Astrocyte of the cerebellum (primary cell): Measurements from ENCODE around the gene SNX14.
"Not testable (repeated sequence)": the region's sequence is repeated elsewhere in the genome, so short reads cannot be mapped to it uniquely, and the experiment has no call there.

Source experiments
- DNase-seq: peaks from one replicate; pipeline ENCODE4 v3.0.0-alpha.2; 2011; ENCODE audit warnings: low read depth
- H3K4me3 ChIP-seq: 2 replicates; pipeline ENCODE4 v1.5.1; 2011; ENCODE audit warnings: mild to moderate bottlenecking, low read depth, low read length, moderate library complexity
- CTCF ChIP-seq: IDR thresholded peaks from 2 replicates; pipeline ENCODE4 v1.5.1; 2012; ENCODE audit warnings: low read length, low read depth, moderate library complexity, mild to moderate bottlenecking; ENCODE audit errors: missing control alignments
- in situ Hi-C: cut with HindIII; loops from 2 replicates; pipeline ENCODE4 v1.10.0; 2017; ENCODE audit warnings: low sequenced_read_pairs

The SNX14 gene

DNA sequence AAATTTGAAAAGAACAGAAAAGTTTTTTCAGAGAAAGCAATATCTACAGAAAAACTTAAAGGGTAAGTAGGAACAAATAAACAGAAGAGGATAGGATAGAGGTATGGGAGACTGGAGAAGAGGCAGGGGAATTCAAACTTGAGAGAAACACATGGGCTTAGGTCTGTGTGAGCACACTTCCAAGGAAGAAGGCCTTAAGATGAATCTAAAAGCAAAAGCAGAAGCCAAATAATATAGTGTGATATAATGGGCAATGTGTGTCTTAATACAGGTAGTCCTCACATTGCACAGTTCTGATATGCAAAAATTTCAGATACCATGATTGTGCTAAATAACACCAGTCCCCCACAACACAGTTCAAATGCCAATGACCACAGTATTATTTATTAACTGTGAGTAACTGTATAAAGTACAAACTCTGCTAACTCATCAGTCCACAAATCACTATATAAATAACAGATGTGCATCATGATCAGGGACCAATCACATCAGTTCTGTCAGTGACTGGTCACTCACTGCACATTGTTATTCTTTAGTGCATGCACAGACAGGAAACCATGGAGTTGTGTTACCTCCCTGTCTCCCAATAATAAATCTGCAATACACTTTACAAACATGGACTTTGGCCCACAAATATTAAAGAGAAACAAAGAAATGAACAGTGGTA lies 18.6 kb downstream of the SNX14 start:
- in situ Hi-C loops: no loop called here
- no peak overlapping the region for H3K4me3 ChIP-seq
- no peak for TF ChIP-seq CTCF
- no peak for DNase-seq

- in situ Hi-C loops: no loop called here
- H3K4me3 ChIP-seq: no peak overlapping the region
- no peak for DNase-seq
- no peak for TF ChIP-seq CTCF
Observed at GRCh38 chr6:85569323-85569722, 24.3 kb downstream of the SNX14 start.

DNA sequence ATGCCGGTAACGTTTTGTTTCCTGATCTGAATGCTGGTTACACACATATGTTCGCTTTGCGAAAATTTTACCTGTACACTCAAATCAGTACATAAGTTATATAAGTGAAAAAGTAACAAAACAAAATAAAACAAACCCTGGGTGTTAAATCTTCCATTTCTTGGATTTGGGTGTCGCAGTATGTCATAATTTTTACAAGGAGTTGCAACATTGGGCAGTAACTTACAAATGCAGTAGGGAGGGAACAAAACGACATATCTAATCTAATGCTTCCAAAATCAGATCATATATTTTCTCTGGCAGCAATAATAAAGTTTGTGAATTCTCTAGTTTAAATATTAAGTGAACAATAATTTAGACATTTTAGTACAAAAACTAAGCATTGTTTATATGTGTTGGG lies 25.2 kb downstream of the SNX14 start:
- no peak overlapping the region for H3K4me3 ChIP-seq
- in situ Hi-C loops: no loop called here
- TF ChIP-seq CTCF: no peak
- DNase-seq: no peak

- DNase-seq: no peak
- H3K4me3 ChIP-seq: no peak overlapping the region
- TF ChIP-seq CTCF: no peak
- in situ Hi-C loops: no loop called here
Observed at GRCh38 chr6:85565736-85566135, 27.9 kb downstream of the SNX14 start.

DNA sequence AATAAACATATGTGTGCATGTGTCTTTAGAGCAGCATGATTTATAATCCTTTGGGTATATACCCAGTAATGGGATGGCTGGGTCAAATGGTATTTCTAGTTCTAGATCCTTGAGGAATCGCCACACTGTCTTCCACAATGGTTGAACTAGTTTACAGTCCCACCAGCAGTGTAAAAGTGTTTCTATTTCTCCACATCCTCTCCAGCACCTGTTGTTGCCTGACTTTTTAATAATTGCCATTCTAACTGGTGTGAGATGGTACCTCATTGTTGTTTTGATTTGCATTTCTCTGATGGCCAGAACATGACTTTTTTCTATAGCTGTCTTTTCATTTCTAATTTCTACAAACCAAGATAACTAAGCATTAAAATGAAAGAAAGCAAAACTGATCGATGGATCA lies 29.4 kb downstream of the SNX14 start:
- in situ Hi-C loops, H3K4me3 ChIP-seq, DNase-seq: not testable (repeated sequence)

- TF ChIP-seq CTCF: no peak
- in situ Hi-C loops: no loop called here
- H3K4me3 ChIP-seq: no peak overlapping the region
- DNase-seq: no peak
Observed at GRCh38 chr6:85561750-85562357, 31.8 kb downstream of the SNX14 start.

- in situ Hi-C loops: no loop called here
- no peak for TF ChIP-seq CTCF
- no peak overlapping the region for H3K4me3 ChIP-seq
- DNase-seq: no peak
Observed at GRCh38 chr6:85556992-85557668, 36.5 kb downstream of the SNX14 start.
